GM21723 (cell line): ENCODE measurements around the gene ELOVL6.
"Not testable (repeated sequence)": the region's sequence is repeated elsewhere in the genome, so short reads cannot be mapped to it uniquely, and the experiment has no call there.

Experiments
- ATAC-seq: cut with Tn5 transposase; IDR thresholded peaks from one replicate; pipeline ENCODE4 v1.9.1; 2021; ENCODE audit warnings: mild to moderate bottlenecking, moderate library complexity; ENCODE audit not compliant: unreplicated experiment

ELOVL6 gene

GRCh38 chr4:110085131-110085530 is 113.3 kb downstream of the ELOVL6 start:
- peak; percentile 63 for ATAC-seq

GRCh38 chr4:110084154-110084553 is 114.3 kb downstream of the ELOVL6 start:
- ATAC-seq, result no peak

- ATAC-seq, result not testable (repeated sequence)
Observed at GRCh38 chr4:110078148-110078547, 120.3 kb downstream of the ELOVL6 start.

- ATAC-seq, result not testable (repeated sequence)
Observed at GRCh38 chr4:110076828-110077227, 121.6 kb downstream of the ELOVL6 start.

- ATAC-seq, result no peak
Observed at GRCh38 chr4:110075891-110076290, 122.5 kb downstream of the ELOVL6 start.

- ATAC-seq, result no peak
Observed at GRCh38 chr4:110075083-110075738, 123.2 kb downstream of the ELOVL6 start.

- ATAC-seq, result no peak
Observed at GRCh38 chr4:110074570-110074969, 123.8 kb downstream of the ELOVL6 start.

- no peak for ATAC-seq
Observed at GRCh38 chr4:110073053-110073845, 125.2 kb downstream of the ELOVL6 start.

GRCh38 chr4:110071466-110071865 is 126.9 kb downstream of the ELOVL6 start:
- no peak for ATAC-seq

- no peak for ATAC-seq
Observed at GRCh38 chr4:110068248-110068647, 130.2 kb downstream of the ELOVL6 start.

- no peak for ATAC-seq
Observed at GRCh38 chr4:110064934-110065333, 133.5 kb downstream of the ELOVL6 start.

- ATAC-seq, result no peak
Observed at GRCh38 chr4:110064295-110064694, 134.1 kb downstream of the ELOVL6 start.

GRCh38 chr4:110062166-110062565 is 136.2 kb downstream of the ELOVL6 start:
- ATAC-seq, result no peak

- ATAC-seq, result no peak
Observed at GRCh38 chr4:110061076-110061475, 137.3 kb downstream of the ELOVL6 start.

GRCh38 chr4:110059556-110060191 is 138.7 kb downstream of the ELOVL6 start:
- peak; percentile 84 for ATAC-seq

GRCh38 chr4:110058677-110059076 is 139.7 kb downstream of the ELOVL6 start:
- ATAC-seq, result no peak

- peak; percentile 81 for ATAC-seq
Observed at GRCh38 chr4:110055158-110055768, 143.2 kb downstream of the ELOVL6 start.

GRCh38 chr4:110049951-110050925 is 148.2 kb downstream of the ELOVL6 start:
- no peak for ATAC-seq

GRCh38 chr4:110046588-110047049 is 151.8 kb downstream of the ELOVL6 start:
- no peak for ATAC-seq
